Measurements from ENCODE around the gene CAPSL.
"Not testable (repeated sequence)": the region's sequence is repeated elsewhere in the genome, so short reads cannot be mapped to it uniquely, and the experiment has no call there.

The CAPSL gene

DNA sequence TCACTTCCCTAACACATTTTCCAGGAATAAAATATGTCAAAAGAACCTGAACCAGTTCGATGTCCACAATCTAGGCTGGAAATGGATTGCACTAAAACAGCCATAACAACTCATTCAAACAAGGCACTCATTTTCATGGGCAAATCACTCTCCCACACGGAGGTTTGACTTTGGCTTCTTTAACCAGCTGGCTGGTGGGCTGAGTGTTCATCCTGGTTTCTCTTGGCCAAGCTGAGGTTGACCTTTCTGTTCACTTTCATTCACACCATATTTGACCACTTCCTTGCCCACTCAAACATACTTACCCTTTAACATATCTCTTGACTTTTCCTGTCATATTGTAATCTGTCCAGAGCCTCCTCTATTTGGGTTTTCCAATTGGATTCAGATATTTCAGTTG lies 76.3 kb downstream of the CAPSL start:
- TF ChIP-seq, protein P1, sequence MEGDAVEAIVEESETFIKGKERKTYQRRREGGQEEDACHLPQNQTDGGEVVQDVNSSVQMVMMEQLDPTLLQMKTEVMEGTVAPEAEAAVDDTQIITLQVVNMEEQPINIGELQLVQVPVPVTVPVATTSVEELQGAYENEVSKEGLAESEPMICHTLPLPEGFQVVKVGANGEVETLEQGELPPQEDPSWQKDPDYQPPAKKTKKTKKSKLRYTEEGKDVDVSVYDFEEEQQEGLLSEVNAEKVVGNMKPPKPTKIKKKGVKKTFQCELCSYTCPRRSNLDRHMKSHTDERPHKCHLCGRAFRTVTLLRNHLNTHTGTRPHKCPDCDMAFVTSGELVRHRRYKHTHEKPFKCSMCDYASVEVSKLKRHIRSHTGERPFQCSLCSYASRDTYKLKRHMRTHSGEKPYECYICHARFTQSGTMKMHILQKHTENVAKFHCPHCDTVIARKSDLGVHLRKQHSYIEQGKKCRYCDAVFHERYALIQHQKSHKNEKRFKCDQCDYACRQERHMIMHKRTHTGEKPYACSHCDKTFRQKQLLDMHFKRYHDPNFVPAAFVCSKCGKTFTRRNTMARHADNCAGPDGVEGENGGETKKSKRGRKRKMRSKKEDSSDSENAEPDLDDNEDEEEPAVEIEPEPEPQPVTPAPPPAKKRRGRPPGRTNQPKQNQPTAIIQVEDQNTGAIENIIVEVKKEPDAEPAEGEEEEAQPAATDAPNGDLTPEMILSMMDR (conservative IDR thresholded peaks at IDR 0.05; ENCODE audit: low read length) = no peak
- DNase-seq (ENCODE audit: low read depth) = no peak
- no peak overlapping the region for H3K4me3 ChIP-seq (ENCODE audit: low read length)

DNA sequence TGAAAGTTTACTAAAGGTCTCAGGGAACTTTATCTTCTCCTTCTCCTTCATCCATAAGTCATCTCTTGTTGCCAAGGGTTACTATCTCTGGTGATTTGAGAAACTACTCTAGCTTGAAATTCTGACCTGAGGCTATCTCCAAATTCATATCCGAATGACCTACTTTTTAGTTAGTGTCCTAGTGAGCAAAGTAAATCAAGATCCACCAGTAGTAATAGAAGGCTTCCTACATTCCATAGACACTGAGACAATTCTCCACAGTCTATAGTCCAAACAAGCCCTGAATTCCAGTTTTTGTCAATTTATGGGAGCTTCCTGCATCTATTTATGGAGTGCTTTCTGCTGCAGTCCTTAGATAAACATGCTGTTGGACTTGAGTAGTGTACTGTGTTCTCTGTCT lies 76.7 kb downstream of the CAPSL start:
- H3K4me3 ChIP-seq (ENCODE audit: low read length) = no peak overlapping the region
- TF ChIP-seq, protein P1 (conservative IDR thresholded peaks at IDR 0.05; ENCODE audit: low read length) = no peak
- peak; percentile 41 for DNase-seq (ENCODE audit: low read depth)

DNA sequence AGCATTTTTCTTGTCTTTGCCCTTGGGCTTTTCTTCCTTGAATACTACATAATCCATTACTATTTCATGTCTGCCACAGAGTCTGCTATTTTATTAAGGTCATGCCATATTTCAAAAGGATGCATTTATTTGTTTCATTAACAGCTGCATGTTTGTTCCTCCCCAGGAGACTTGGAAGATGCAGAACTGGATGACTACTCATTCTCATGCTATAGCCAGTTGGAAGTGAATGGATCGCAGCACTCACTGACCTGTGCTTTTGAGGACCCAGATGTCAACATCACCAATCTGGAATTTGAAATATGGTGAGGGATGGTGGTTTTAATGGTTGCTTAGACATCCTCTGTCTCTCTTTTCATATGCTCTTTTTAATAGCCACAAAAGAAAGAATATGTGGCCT lies 77.7 kb downstream of the CAPSL start:
- H3K4me3 ChIP-seq (ENCODE audit: low read length) = no peak overlapping the region
- peak; percentile 91 for DNase-seq (ENCODE audit: low read depth)
- TF ChIP-seq, protein P1 (conservative IDR thresholded peaks at IDR 0.05; ENCODE audit: low read length) = no peak

DNA sequence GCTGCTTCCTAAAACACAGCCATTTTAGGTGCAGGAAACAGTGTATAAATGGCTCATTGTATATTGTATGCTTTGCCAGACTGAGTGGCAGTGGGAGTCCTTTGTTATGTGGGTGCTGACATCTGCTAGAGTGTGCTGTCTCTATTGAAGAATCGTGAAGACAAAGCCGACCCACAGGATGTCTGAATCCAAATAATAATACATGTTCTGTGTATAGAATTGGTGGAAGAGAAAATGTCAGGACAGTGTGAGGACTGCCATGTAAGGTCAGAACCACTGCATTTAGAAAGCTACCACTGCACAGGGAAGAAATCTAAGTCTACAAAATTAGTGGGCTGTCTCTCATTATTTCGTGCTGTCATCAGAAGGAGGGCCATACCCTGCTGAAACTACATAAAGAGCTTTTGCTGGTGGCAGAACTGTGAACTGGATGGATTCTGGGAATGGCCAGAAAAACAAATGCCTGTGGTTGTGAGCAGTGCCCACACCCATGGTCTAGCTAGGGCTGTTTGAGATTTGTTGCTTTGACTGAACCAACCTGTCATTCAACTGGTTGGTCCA lies 79.2 kb downstream of the CAPSL start:
- TF ChIP-seq, protein P1 (conservative IDR thresholded peaks at IDR 0.05; ENCODE audit: low read length) = no peak
- DNase-seq (ENCODE audit: low read depth) = peak; percentile 74
- no peak overlapping the region for H3K4me3 ChIP-seq (ENCODE audit: low read length)

DNA sequence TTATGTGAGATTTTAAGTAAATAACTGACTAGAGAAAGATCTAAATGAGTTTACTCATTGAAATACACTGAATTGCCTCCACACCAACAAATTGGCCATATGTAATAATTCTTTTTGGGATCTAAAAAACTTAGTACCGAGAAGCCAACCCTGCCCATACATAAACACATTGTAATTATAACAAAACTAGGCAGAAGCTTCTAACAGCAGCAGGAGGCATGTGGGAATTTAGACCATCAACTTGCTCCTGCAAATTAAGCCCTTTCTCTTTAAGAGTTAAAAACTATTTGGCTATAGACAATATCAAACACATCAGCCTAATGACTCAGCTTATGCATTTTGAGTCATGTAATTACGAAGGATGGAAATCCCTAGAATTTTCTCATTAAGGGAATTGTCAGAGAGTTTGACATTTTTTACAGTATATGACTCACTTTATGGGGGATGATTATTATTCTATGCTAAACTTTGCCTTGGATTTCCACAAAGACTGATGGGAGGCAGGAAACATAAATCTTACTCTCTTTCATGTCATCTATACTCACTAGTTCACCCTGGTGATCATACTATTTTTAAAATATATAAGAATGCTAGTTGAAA lies 80.7 kb downstream of the CAPSL start:
- DNase-seq (ENCODE audit: low read depth) = peak; percentile 87
- H3K4me3 ChIP-seq (ENCODE audit: low read length) = peak overlapping the region; percentile 43
- TF ChIP-seq, protein P1 (conservative IDR thresholded peaks at IDR 0.05; ENCODE audit: low read length) = no peak

DNA sequence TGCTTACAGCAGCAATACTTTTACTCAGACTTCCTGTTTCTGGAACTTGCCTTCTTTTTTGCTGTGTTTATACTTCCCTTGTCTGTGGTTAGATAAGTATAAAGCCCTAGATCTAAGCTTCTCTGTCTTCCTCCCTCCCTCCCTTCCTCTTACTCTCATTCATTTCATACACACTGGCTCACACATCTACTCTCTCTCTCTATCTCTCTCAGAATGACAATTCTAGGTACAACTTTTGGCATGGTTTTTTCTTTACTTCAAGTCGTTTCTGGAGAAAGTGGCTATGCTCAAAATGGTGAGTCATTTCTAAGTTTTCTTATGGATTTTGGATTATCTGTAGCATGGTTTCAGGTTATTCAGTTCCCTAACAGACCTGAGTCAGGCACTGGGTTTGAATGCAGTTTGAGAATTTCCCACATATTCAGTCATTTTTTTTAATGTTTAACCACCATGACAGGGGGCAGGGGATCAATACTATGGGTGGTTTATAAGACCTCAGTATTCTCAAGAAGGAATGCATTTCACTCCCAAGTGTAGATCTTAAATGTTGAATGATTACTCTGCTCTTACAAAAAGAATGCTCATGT lies 81.6 kb downstream of the CAPSL start, which contains the start of gene IL7R:
TSS of gene IL7R (plus strand) at position 127 of the 587 bp plus-strand sequence. CDS start at position 214, 87 bp downstream.
- H3K4me3 ChIP-seq (ENCODE audit: low read length) = peak within 1 kb of the TSS; percentile 43
- peak; percentile 45 for DNase-seq (ENCODE audit: low read depth)

DNA sequence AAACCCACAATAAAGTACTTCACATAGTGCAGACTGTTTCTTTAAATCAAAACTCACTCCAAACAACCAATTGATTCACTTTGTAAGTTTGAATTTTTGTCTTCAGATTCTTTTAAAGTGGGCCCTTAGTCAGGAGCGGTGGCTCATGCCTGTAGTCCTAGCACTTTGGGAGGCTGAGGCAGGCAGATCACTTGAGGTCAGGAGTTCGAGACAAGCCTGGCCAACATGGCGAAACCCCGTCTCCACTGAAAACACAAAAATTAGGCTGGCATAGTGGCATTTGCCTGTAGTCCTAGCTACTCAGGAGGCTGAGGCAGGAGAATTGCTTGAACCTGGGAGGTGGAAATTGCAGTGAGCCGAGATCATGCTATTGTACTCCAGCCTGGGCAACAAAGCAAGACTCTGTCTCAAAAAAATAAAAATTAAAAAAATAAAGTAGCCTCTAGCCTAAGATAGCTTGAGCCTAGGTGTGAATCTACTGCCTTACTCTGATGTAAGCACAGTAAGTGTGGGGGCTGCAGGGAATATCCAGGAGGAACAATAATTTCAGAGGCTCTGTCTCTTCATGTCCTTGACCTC lies 82.1 kb downstream of the CAPSL start:
- peak overlapping the region; percentile 43; the same call in 1 of the 2 replicates for H3K4me3 ChIP-seq (ENCODE audit: low read length)
- DNase-seq (ENCODE audit: low read depth) = not testable (repeated sequence)

More for the DNA sequence above, 81.6 kb downstream of the CAPSL start, which contains the start of gene IL7R:
- TF ChIP-seq, protein P1 (conservative IDR thresholded peaks at IDR 0.05; ENCODE audit: low read length) = no peak

Measured in AG10803 (cell line).